Omental fat pad (tissue), 4 donors: ENCODE measurements around the gene TRPM3. TPM values are rescaled to one million over a fixed set of nuclear protein-coding genes. Genes with fewer than 3 reads are reported as not detected.

Experiments
- ATAC-seq: fragments of 150-250 bp; one replicate; pipeline ENCODE4 v1.9.1; 2016; ENCODE audit warnings: mild to moderate bottlenecking, moderate library complexity; ENCODE audit not compliant: low FRiP score
- DNase-seq: peaks from one replicate; pipeline ENCODE4 v3.0.0-alpha.2; 2019; ENCODE audit warnings: low spot score
- CTCF ChIP-seq, 3 donors: fragments of 450-650 bp; IDR thresholded peaks; one replicate each; pipeline ENCODE4 v1.5.1; 2016 to 2017; ENCODE audit warnings: antibody characterized with exemption in 3 of 3, mild to moderate bottlenecking in 3 of 3, moderate library complexity in 2 of 3
- total RNA-seq, 4 donors: library from RNA; depleted of rRNA; stranded (reverse); fragments of >200 nt; gene quantifications; one replicate each; pipeline ENCODE4 v1.1.0, GENCODE V29; 2016

The TRPM3 gene
- total RNA-seq, 4 donors from 2014 or later: 0.60 to 9.3 (median 1.5) TPM

DNA sequence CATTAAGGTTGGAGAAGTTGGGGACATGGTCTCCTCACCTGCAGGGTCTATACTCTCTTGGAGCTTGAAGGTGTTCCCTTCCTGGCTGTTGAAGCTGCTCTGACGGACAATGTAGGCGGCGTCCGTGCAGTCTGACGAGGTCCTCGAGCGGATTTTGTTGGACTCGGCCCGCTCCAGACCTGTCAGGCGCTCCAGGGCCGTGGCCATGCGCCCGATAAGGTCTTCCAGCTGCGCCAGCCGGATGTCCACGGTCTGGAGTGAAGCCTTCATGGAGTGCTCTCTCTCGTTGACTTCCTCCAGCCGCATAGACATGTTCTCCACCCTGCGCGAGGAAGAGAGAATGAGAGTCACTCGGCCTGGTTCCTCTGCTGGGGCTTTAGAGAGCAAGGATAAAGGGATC is 584.3 kb downstream of the TRPM3 start:
- ATAC-seq (no peak), DNase-seq (no peak)
- TF ChIP-seq CTCF (IDR thresholded peaks at IDR 0.05): no peak

DNA sequence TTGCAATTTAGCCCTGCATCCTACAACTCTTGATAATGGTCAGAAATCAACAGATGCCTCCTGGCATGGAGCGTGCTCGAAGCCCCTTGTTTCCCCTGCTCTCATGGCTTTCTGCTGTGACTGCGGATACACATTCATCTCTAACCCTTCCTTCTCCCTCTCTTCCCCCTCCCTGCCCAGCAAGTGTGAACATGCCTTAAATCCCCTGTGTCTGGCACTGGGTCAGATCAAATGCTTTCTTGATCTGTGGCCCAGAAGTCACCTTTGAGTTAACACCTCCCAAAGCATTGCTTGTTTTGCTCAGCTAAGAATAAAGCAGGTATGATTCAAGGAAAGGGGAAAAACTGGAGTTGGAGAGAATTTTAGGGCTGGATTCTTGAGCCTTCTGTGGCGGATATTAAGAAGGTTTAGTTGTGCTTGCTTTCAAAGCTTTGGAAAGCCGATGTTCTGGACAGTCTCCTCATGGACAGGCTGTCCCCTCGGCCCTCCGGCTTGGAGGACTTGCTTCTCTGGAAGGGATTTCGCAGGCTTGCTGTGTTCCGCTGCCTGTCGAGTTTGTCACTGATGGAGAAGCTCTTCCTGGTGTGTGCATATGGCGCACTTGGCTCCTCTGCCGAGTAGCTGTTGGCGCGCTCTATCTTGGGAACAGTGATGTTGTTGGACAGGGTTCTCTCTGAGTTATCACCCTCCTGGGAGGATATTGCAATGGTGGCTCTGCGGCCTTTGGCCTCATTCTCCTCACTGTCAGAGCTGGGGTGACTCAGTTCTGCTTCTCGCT is 585.7 kb downstream of the TRPM3 start:
- ATAC-seq (no peak), DNase-seq (no peak)
- TF ChIP-seq CTCF (IDR thresholded peaks at IDR 0.05): no peak

- DNase-seq (no peak), ATAC-seq (no peak)
- TF ChIP-seq CTCF (IDR thresholded peaks at IDR 0.05): no peak
These were observed 587.0 kb downstream of the TRPM3 start for GRCh38 chr9:70534471-70534870.

DNA sequence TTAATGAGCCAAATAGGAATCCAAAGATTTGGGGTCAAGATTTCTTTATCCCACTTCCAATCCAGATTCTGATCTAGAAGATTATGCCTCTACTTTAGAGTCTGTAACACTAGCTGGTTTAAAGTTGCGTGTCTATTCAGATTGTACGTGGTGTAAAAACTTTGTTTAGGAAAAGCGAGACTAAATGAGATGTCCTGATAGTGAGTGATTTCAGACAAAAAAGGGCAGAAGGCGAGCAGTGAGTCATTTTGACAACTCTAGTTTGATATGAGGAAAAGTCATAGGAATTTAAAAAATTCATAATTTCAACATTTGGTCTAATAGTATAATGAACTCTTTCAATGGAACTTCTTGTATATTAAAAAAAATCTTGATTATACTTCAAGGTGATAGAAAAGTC is 587.4 kb downstream of the TRPM3 start:
- ATAC-seq (peak; percentile 49), DNase-seq (no peak)
- TF ChIP-seq CTCF (IDR thresholded peaks at IDR 0.05): no peak

DNA sequence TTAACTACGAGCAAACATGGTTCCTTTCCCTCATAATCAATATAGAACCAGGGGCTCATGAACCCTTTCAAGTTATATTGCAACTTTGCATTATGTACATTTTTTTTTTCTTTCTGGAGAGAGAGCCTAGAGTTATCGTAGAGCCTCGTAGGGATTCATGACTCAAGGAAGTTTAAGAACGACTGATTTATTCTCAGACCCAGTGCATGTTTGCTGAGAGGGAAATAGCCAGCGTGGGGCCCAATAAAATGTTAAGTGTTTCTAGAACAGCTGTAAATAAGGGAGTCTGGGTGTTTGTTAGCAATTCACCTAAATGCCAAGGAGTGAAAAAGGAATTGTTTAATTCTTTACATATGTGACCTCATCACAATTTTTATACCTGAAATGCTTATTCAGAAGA is 587.9 kb downstream of the TRPM3 start:
- ATAC-seq (no peak), DNase-seq (no peak)
- TF ChIP-seq CTCF (IDR thresholded peaks at IDR 0.05): no peak

DNA sequence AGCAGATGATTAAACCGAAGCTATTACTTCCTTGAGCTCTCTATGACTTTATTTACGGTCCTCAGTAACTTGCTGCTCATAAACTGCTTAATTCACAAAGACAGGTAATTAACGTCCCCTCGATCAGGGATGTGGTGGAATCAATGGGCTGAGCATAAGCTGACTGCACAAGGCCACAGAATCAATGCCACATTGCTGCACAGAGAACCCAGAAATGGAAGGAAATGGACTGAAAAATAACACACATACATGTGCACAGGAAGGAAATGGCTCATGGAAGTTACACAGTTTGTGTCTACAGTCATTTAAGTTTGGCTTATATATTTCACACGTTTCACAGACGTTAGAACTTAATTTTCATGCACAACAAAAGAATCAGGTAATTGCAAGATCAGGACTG is 588.7 kb downstream of the TRPM3 start:
- ATAC-seq (no peak), DNase-seq (no peak)
- TF ChIP-seq CTCF (IDR thresholded peaks at IDR 0.05): no peak

GRCh38 chr9:70531311-70531710 is 590.1 kb downstream of the TRPM3 start:
- DNase-seq (no peak), ATAC-seq (no peak)
- no peak for TF ChIP-seq CTCF (IDR thresholded peaks at IDR 0.05)
